CD4-positive, alpha-beta T cell (primary cell): ENCODE data around the gene POLRMT. TPM values are rescaled to one million over a fixed set of nuclear protein-coding genes. Genes with fewer than 3 reads are reported as not detected.
"Not testable (repeated sequence)": the region's sequence is repeated elsewhere in the genome, so short reads cannot be mapped to it uniquely, and the experiment has no call there.

Experiments
- ATAC-seq: fragments of 200-7000 bp; cut with Tn5 transposase; one replicate; pipeline ENCODE4 v1.10.0; 2022; ENCODE audit warnings: mild to moderate bottlenecking; ENCODE audit not compliant: poor library complexity
- CTCF ChIA-PET: fragments of 350-600 bp; sonication (Branson Sonifier 250); formaldehyde crosslinking; loops from one replicate; lab custom pipeline; 2021; ENCODE audit warnings: antibody characterized with exemption, inconsistent platforms; lab: Charles Lee
- POLR2A ChIA-PET: fragments of 350-600 bp; sonication (Branson Sonifier 250); formaldehyde crosslinking; loops from one replicate; lab custom pipeline; 2021; ENCODE audit warnings: antibody characterized with exemption, inconsistent platforms; lab: Charles Lee
- DNase-seq, 14 experiments: peaks; one replicate each; pipeline ENCODE4 v3.0.0-alpha.2; 2013 to 2020; ENCODE audit warnings: mixed read lengths in 2 of 14
- H3K27ac ChIP-seq, 2 donors: one replicate each; pipeline versions ENCODE4 v1.5.1 to v1.7.0; 2013; ENCODE audit warnings: low read length in 2 of 2, low read depth in 1 of 2, mild to moderate bottlenecking in 1 of 2
- H3K27me3 ChIP-seq, 2 experiments: 1 replicate in 1 of 2; 2 replicates in 1 of 2; pipeline versions ENCODE4 v1.6.1 to v1.7.0; 2013; ENCODE audit warnings: low read length in 2 of 2, control low read depth in 1 of 2, mild to moderate bottlenecking in 1 of 2, moderate library complexity in 1 of 2; ENCODE audit not compliant: insufficient read depth in 2 of 2, control insufficient read depth in 1 of 2
- H3K36me3 ChIP-seq: one replicate; pipeline ENCODE4 v1.6.1; 2013; ENCODE audit warnings: low read length, control low read depth; ENCODE audit not compliant: insufficient read depth
- H3K4me1 ChIP-seq: one replicate; pipeline ENCODE4 v1.6.1; 2013; ENCODE audit warnings: low read length, control low read depth; ENCODE audit not compliant: insufficient read depth
- H3K4me3 ChIP-seq: one replicate; pipeline ENCODE4 v1.5.1; 2013; ENCODE audit warnings: mild to moderate bottlenecking, low read length, moderate library complexity
- H3K9me3 ChIP-seq, 2 experiments: 1 replicate in 1 of 2; 2 replicates in 1 of 2; pipeline versions ENCODE4 v1.6.1 to v1.7.0; 2013; ENCODE audit warnings: low read length in 2 of 2, mild to moderate bottlenecking in 2 of 2, control low read depth in 1 of 2, moderate library complexity in 1 of 2; ENCODE audit not compliant: control insufficient read depth in 1 of 2, insufficient read depth in 1 of 2
- H3K27ac Mint-ChIP-seq: one replicate; pipeline ENCODE4 v1.8.0; 2020; ENCODE audit warnings: mixed read lengths
- H3K27me3 Mint-ChIP-seq: one replicate; pipeline ENCODE4 v1.8.0; 2021; ENCODE audit warnings: mixed read lengths
- H3K36me3 Mint-ChIP-seq: one replicate; pipeline ENCODE4 v1.8.0; 2021; ENCODE audit warnings: low read depth, mixed read lengths
- H3K4me1 Mint-ChIP-seq: one replicate; pipeline ENCODE4 v1.8.0; 2021; ENCODE audit warnings: low read depth, mixed read lengths
- H3K4me3 Mint-ChIP-seq: one replicate; pipeline ENCODE4 v1.8.0; 2020; ENCODE audit warnings: mild to moderate bottlenecking, mixed read lengths
- H3K9me3 Mint-ChIP-seq: one replicate; pipeline ENCODE4 v1.8.0; 2020; ENCODE audit warnings: mixed read lengths
- CTCF ChIP-seq: fragments of 200-600 bp; IDR thresholded peaks from one replicate; pipeline ENCODE4 v1.8.0; 2022; ENCODE audit warnings: antibody characterized with exemption, mild to moderate bottlenecking
- intact Hi-C, 2 experiments: fragments of 100-400 bp; cut with DNase I in 1 of 2; cut with micrococcal nuclease in 1 of 2; formaldehyde crosslinking; loops; one replicate each; pipeline versions ENCODE4 v1.15.1 to v1.9.0; 2023 to 2025; cut with DNase I, micrococcal nuclease
- total RNA-seq, 174 experiments: library from RNA in 2 of 174; stranded (reverse) in 2 of 174; gene quantifications; one replicate each; pipeline ENCODE4 v1.2.3 and lab custom pipeline; 2021 to 2026

Gene POLRMT
- total RNA-seq, 2 experiments from 2014 or later: 54.4 to 56.2 TPM

- H3K4me3 Mint-ChIP-seq: peak overlapping the region; percentile 63
- TF ChIP-seq CTCF: no peak
- peaks cover 5% of the 10 kb centered on the region for H3K4me1 Mint-ChIP-seq
- H3K36me3 Mint-ChIP-seq: peaks cover under 1% of the 10 kb centered on the region
- POLR2A ChIA-PET: no interaction called here
- DNase-seq (peak; percentile 32 to 86 (median 60)), ATAC-seq (peak; percentile 69)
- Histone ChIP-seq H3K4me3 (no peak overlapping the region), H3K9me3 (peaks cover 0 to 28% of the 10 kb centered on the region in 2 experiments), H3K27ac (no peak overlapping the region), H3K27me3 (peaks cover 25 to 30% of the 10 kb centered on the region in 2 experiments), H3K4me1 (peaks cover 38% of the 10 kb centered on the region), H3K36me3 (peaks cover 3% of the 10 kb centered on the region)
- intact Hi-C loops: loop anchor here in 1 of 2 experiments (1.0 to 5.0 kb wide), 2 partner anchors 23 to 74 kb away; partner anchors contain the start of gene RNF126
- CTCF ChIA-PET: interaction anchor here (1.2 to 1.8 kb wide), 2 partner anchors 78 to 146 kb away, joined by 3 to 6 read pairs; no protein-coding TSS in a partner anchor
- H3K27me3 Mint-ChIP-seq: peaks cover 23% of the 10 kb centered on the region
- H3K9me3 Mint-ChIP-seq: no peaks in the 10 kb centered on the region
- H3K27ac Mint-ChIP-seq: no peak overlapping the region
Observed at GRCh38 chr19:588093-588740, 45.1 kb downstream of the POLRMT start.

GRCh38 chr19:585551-586110 lies 47.7 kb downstream of the POLRMT start:
- no peak for ATAC-seq
- Histone ChIP-seq H3K4me1 (peaks cover 27% of the 10 kb centered on the region), H3K36me3 (peaks cover 24% of the 10 kb centered on the region), H3K27me3 (peaks cover 15 to 16% of the 10 kb centered on the region in 2 experiments), H3K27ac (no peak overlapping the region), H3K4me3 (no peak overlapping the region), H3K9me3 (peaks cover 0 to 18% of the 10 kb centered on the region in 2 experiments)
- Mint-ChIP-seq H3K4me1 (peaks cover 5% of the 10 kb centered on the region), H3K36me3 (peaks cover 4% of the 10 kb centered on the region), H3K9me3 (no peaks in the 10 kb centered on the region), H3K27me3 (peaks cover 19% of the 10 kb centered on the region), H3K27ac (no peak overlapping the region), H3K4me3 (no peak overlapping the region)
- DNase-seq: peak in 1 of 14 experiments; percentile 31
- no peak for TF ChIP-seq CTCF
- POLR2A ChIA-PET: no interaction called here
- intact Hi-C loops: loop anchor here in 1 of 2 experiments (5.0 kb wide), 1 partner anchor 77 kb away; the partner anchor contains the start of gene RNF126
- CTCF ChIA-PET: interaction anchor here (0.6 to 2.0 kb wide), 4 partner anchors 21 to 149 kb away, joined by 3 to 9 read pairs (median 4); no protein-coding TSS in a partner anchor

GRCh38 chr19:585146-585545 lies 48.2 kb downstream of the POLRMT start:
- ChIA-PET POLR2A (interaction anchor here (0.7 kb wide), 1 partner anchor 78 kb away, joined by 3 read pairs; the partner anchor contains the start of gene RNF126), CTCF (interaction anchor here (0.5 to 2.0 kb wide), 13 partner anchors 11 to 653 kb away, joined by 3 to 25 read pairs (median 6); partner anchors contain the start of genes BSG, CDC34 and RNF126)
- intact Hi-C loops: loop anchor here in 1 of 2 experiments (5.0 kb wide), 1 partner anchor 77 kb away; the partner anchor contains the start of gene RNF126
- not testable (repeated sequence) for H3K27ac ChIP-seq, H3K9me3 Mint-ChIP-seq, H3K27ac Mint-ChIP-seq, ATAC-seq, H3K36me3 Mint-ChIP-seq, H3K4me3 Mint-ChIP-seq, DNase-seq, H3K4me1 Mint-ChIP-seq, H3K4me3 ChIP-seq
- Histone ChIP-seq H3K36me3 (peaks cover 29% of the 10 kb centered on the region), H3K27me3 (peaks cover 14 to 15% of the 10 kb centered on the region in 2 experiments), H3K4me1 (peaks cover 24% of the 10 kb centered on the region), H3K9me3 (peaks cover 0 to 18% of the 10 kb centered on the region in 2 experiments)
- H3K27me3 Mint-ChIP-seq: peaks cover 19% of the 10 kb centered on the region
